Measurements from ENCODE around the gene RBL1. TPM values are rescaled to one million over a fixed set of nuclear protein-coding genes. Genes with fewer than 3 reads are reported as not detected.
"Not testable (repeated sequence)": the region's sequence is repeated elsewhere in the genome, so short reads cannot be mapped to it uniquely, and the experiment has no call there.

RBL1 gene
- total RNA-seq, 2 donors from 2014 or later: 38.3 to 44.1 TPM

DNA sequence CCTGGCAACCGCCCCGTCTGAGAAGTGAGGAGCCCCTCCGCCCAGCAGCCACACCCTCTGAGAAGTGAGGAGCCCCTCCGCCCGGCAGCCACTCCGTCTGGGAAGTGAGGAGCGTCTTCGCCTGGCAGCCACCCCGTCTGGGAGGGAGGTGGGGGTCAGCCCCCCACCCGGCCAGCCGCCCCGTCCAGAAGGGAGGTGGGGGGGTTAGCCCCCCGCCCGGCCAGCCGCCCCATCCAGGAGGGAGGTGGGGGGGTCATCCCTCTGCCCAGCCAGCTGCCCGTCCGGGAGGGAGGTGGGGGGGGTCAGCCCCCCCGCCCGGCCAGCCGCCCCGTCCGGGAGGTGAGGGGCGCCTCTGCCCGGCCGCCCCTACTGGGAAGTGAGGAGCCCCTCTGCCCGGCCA, 95.6 kb downstream of the RBL1 start:
- not testable (repeated sequence) for H3K27ac Mint-ChIP-seq; H3K4me1 Mint-ChIP-seq (ENCODE audit: low read depth); H3K4me3 Mint-ChIP-seq; H3K9me3 Mint-ChIP-seq; ATAC-seq (replicated peaks in 1 of 2); H3K27me3 Mint-ChIP-seq (ENCODE audit: low read depth); DNase-seq
- peaks cover 6 to 35% of the 10 kb centered on the region in 2 donors for H3K36me3 Mint-ChIP-seq (ENCODE audit: insufficient read depth in 2 of 2)

- Mint-ChIP-seq H3K4me3 (no peak overlapping the region), H3K4me1 (ENCODE audit: low read depth) (no peaks in the 10 kb centered on the region), H3K36me3 (ENCODE audit: insufficient read depth in 2 of 2) (peaks cover 16 to 46% of the 10 kb centered on the region in 2 donors), H3K27ac (peak overlapping the region; percentile 28), H3K27me3 (ENCODE audit: low read depth) (no peaks in the 10 kb centered on the region), H3K9me3 (no peaks in the 10 kb centered on the region)
- ATAC-seq (replicated peaks in 1 of 2) (no peak), DNase-seq (no peak)
These were observed 97.1 kb downstream of the RBL1 start for GRCh38 chr20:36998652-36999051.

GRCh38 chr20:36997121-36997520, 98.7 kb downstream of the RBL1 start:
- H3K4me3 Mint-ChIP-seq: no peak overlapping the region
- H3K27ac Mint-ChIP-seq: no peak overlapping the region
- H3K4me1 Mint-ChIP-seq (ENCODE audit: low read depth): no peaks in the 10 kb centered on the region
- H3K27me3 Mint-ChIP-seq (ENCODE audit: low read depth): no peaks in the 10 kb centered on the region
- peaks cover 21 to 43% of the 10 kb centered on the region in 2 donors for H3K36me3 Mint-ChIP-seq (ENCODE audit: insufficient read depth in 2 of 2)
- no peak for ATAC-seq (replicated peaks in 1 of 2)
- H3K9me3 Mint-ChIP-seq: peaks cover 5% of the 10 kb centered on the region in 2 donors
- no peak for DNase-seq

DNA sequence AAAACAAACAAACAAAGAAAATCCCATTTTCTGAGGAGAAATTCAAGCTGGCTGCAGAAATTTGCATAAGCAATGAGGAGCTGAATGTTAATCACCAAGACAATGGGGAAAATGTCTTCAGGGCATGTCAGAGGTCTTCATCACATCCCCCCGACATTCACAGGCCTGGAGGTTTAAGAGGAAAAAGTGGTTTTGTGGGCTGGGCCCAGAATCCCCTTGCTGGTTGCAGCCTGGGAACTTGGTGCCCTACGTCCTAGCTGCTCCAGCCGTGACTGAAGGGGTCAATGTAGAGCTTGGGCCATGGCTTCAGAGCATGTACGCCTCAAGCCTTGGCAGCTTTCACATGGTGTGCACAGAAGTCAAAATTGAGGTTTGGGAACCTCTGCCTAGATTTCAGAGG, 101.6 kb downstream of the RBL1 start:
- H3K4me1 Mint-ChIP-seq (ENCODE audit: low read depth); ATAC-seq (replicated peaks in 1 of 2); H3K9me3 Mint-ChIP-seq; H3K4me3 Mint-ChIP-seq; H3K27ac Mint-ChIP-seq; DNase-seq; H3K27me3 Mint-ChIP-seq (ENCODE audit: low read depth): not testable (repeated sequence)
- peaks cover 21 to 41% of the 10 kb centered on the region in 2 donors for H3K36me3 Mint-ChIP-seq (ENCODE audit: insufficient read depth in 2 of 2)

- ATAC-seq (replicated peaks in 1 of 2) (no peak), DNase-seq (no peak)
- H3K27ac Mint-ChIP-seq: no peak overlapping the region
- no peak overlapping the region for H3K4me3 Mint-ChIP-seq
- peaks cover 23% of the 10 kb centered on the region for H3K4me1 Mint-ChIP-seq (ENCODE audit: low read depth)
- H3K36me3 Mint-ChIP-seq (ENCODE audit: insufficient read depth in 2 of 2): peaks cover 20 to 35% of the 10 kb centered on the region in 2 donors
- peaks cover 5% of the 10 kb centered on the region in 2 donors for H3K9me3 Mint-ChIP-seq
- H3K27me3 Mint-ChIP-seq (ENCODE audit: low read depth): no peaks in the 10 kb centered on the region
These were observed 102.9 kb downstream of the RBL1 start for GRCh38 chr20:36992802-36993334.

- Mint-ChIP-seq H3K9me3 (peaks cover 5% of the 10 kb centered on the region in 2 donors), H3K4me1 (ENCODE audit: low read depth) (peaks cover 28% of the 10 kb centered on the region), H3K27me3 (ENCODE audit: low read depth) (no peaks in the 10 kb centered on the region), H3K36me3 (ENCODE audit: insufficient read depth in 2 of 2) (peaks cover 20 to 34% of the 10 kb centered on the region in 2 donors), H3K4me3 (no peak overlapping the region), H3K27ac (no peak overlapping the region)
- ATAC-seq (replicated peaks in 1 of 2): no peak
- DNase-seq: no peak
These were observed 104.1 kb downstream of the RBL1 start for GRCh38 chr20:36991703-36992102.

- H3K9me3 Mint-ChIP-seq: peaks cover 5% of the 10 kb centered on the region in 2 donors
- no peak overlapping the region for H3K27ac Mint-ChIP-seq
- no peaks in the 10 kb centered on the region for H3K27me3 Mint-ChIP-seq (ENCODE audit: low read depth)
- peaks cover 12 to 18% of the 10 kb centered on the region in 2 donors for H3K36me3 Mint-ChIP-seq (ENCODE audit: insufficient read depth in 2 of 2)
- H3K4me1 Mint-ChIP-seq (ENCODE audit: low read depth): peaks cover 28% of the 10 kb centered on the region
- DNase-seq (no peak), ATAC-seq (replicated peaks in 1 of 2) (no peak)
- no peak overlapping the region for H3K4me3 Mint-ChIP-seq
These were observed 106.0 kb downstream of the RBL1 start for GRCh38 chr20:36989797-36990196.

DNA sequence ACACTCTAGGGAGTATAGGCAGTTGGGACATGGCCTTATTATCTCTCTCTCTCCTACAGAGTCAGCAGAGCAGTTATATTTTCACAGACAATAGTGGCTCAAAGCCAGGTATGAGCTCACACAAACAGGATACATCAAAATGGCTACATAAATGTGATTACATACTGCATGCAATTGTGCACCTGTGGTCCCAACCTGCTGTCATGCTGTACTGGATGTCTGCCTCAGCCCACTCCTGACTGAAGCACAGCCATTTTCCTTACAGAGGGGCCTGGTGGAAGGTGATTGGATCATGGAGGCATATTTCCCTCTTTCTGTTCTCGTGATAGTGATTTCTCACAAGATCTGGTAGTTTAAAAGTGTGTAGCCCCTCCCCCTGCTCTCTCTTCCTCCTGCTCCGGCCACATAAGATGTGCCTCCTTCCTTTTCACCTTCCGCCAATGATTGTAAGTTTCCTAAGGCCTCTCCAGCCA, 107.3 kb downstream of the RBL1 start:
- Mint-ChIP-seq H3K27ac (peak overlapping the region; percentile 17), H3K27me3 (ENCODE audit: low read depth) (no peaks in the 10 kb centered on the region), H3K4me3 (no peak overlapping the region), H3K9me3 (peaks cover 5% of the 10 kb centered on the region in 2 donors), H3K36me3 (ENCODE audit: insufficient read depth in 2 of 2) (peaks cover 5 to 8% of the 10 kb centered on the region in 2 donors), H3K4me1 (ENCODE audit: low read depth) (peaks cover 28% of the 10 kb centered on the region)
- DNase-seq (no peak), ATAC-seq (replicated peaks in 1 of 2) (peak; percentile 44 to 52)

DNA sequence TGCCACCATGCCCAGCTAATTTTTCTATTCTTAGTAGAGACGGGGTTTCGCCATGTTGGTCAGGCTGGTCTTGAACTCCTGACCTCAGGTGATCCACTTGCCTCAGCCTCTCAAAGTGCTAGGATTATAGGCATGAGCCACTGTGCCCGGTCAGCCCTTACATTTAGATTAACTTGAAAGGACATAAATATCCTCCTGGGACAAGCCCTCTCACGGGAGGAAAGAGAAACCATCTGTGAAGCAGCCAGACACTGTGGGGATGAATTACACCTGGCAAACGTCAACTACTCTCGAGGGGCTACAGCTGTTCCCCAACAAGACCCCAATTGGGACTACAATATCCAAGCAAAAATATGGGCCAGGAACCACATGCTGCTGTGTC, 111.5 kb downstream of the RBL1 start:
- no peak overlapping the region for H3K27ac Mint-ChIP-seq
- ATAC-seq (replicated peaks in 1 of 2): no peak
- H3K27me3 Mint-ChIP-seq (ENCODE audit: low read depth): no peaks in the 10 kb centered on the region

GRCh38 chr20:36975099-36975818, 120.5 kb downstream of the RBL1 start:
- Mint-ChIP-seq H3K27me3 (ENCODE audit: low read depth) (no peaks in the 10 kb centered on the region), H3K4me3 (peak overlapping the region; percentile 54 to 55), H3K9me3 (no peaks in the 10 kb centered on the region), H3K36me3 (ENCODE audit: insufficient read depth in 2 of 2) (peaks cover 0 to under 1% of the 10 kb centered on the region in 2 donors), H3K27ac (no peak overlapping the region), H3K4me1 (ENCODE audit: low read depth) (peaks cover 38% of the 10 kb centered on the region)
- DNase-seq (peak in 1 of 2 donors; percentile 49), ATAC-seq (replicated peaks in 1 of 2) (peak; percentile 65 to 75)

More for the DNA sequence above, 111.5 kb downstream of the RBL1 start:
- H3K4me1 Mint-ChIP-seq (ENCODE audit: low read depth): peaks cover 26% of the 10 kb centered on the region
- no peak overlapping the region for H3K4me3 Mint-ChIP-seq
- no peaks in the 10 kb centered on the region for H3K9me3 Mint-ChIP-seq
- no peak for DNase-seq
- H3K36me3 Mint-ChIP-seq (ENCODE audit: insufficient read depth in 2 of 2): no peaks in the 10 kb centered on the region

GRCh38 chr20:36974660-36975059, 121.1 kb downstream of the RBL1 start:
- DNase-seq (no peak), ATAC-seq (replicated peaks in 1 of 2) (no peak)
- no peaks in the 10 kb centered on the region for H3K9me3 Mint-ChIP-seq
- H3K4me1 Mint-ChIP-seq (ENCODE audit: low read depth): peaks cover 44% of the 10 kb centered on the region
- H3K36me3 Mint-ChIP-seq (ENCODE audit: insufficient read depth in 2 of 2): peaks cover 3 to 6% of the 10 kb centered on the region in 2 donors
- no peaks in the 10 kb centered on the region for H3K27me3 Mint-ChIP-seq (ENCODE audit: low read depth)
- no peak overlapping the region for H3K4me3 Mint-ChIP-seq
- no peak overlapping the region for H3K27ac Mint-ChIP-seq

- ATAC-seq (replicated peaks in 1 of 2) (peak; percentile 77 to 80), DNase-seq (no peak)
- Mint-ChIP-seq H3K27me3 (ENCODE audit: low read depth) (no peaks in the 10 kb centered on the region), H3K4me1 (ENCODE audit: low read depth) (peaks cover 69% of the 10 kb centered on the region), H3K9me3 (no peaks in the 10 kb centered on the region), H3K36me3 (ENCODE audit: insufficient read depth in 2 of 2) (peaks cover 4 to 9% of the 10 kb centered on the region in 2 donors), H3K27ac (no peak overlapping the region), H3K4me3 (peak overlapping the region in 1 of 2 donors; percentile 27)
These were observed 124.7 kb downstream of the RBL1 start for GRCh38 chr20:36971103-36971502.

DNA sequence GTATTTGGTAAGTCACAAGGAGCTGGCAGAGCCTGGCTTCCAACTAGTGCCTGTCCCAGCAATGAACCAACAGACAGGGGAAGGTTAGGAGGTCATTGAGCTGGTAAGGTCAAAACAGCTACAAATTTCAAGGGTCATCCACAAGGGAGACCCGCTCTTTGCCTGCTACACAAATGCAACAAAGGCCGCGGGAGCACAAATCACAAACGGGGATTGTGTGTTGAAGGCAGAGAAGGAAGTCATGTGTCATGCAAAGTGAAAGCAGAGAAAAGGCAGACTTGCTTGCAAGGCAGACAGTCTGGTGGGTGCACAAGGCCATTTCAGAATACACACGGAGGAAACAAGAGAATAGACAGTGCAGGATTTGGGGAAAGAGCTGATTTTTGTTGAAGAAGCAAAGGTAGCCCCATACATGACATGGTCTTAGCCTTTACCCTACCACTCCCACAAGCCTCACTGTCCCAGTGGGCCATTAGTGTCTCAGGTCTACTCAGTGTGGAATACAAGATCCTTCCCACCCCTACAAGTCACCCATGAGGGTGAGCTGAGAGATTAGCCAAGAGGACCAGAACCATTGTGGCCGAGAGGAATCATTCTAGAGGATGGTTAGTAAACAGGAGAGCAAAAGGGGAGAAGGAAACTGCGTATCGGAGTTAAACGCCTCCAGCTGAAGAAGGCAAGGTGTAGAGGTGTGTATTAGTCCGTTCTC, 126.2 kb downstream of the RBL1 start:
- Mint-ChIP-seq H3K27me3 (ENCODE audit: low read depth) (no peaks in the 10 kb centered on the region), H3K27ac (peak overlapping the region; percentile 45), H3K9me3 (no peaks in the 10 kb centered on the region), H3K4me1 (ENCODE audit: low read depth) (peaks cover 60% of the 10 kb centered on the region), H3K4me3 (peak overlapping the region; percentile 67 to 79), H3K36me3 (ENCODE audit: insufficient read depth in 2 of 2) (peaks cover 4 to 9% of the 10 kb centered on the region in 2 donors)
- peak; percentile 49 to 73 for ATAC-seq (replicated peaks in 1 of 2)
- DNase-seq: peak; percentile 24 to 41

All from activated T-cell treated with anti-CD3 and anti-CD28 coated beads, Interleukin-2, amount 50 U/mL, for 72 hours (primary cell).